ENCODE results near the gene ASIC1.
A peak's percentile ranks its signal among the peaks of the same experiment; 100 is the strongest.

ASIC1 gene

GRCh38 chr12:50110127-50110761 is 52.8 kb downstream of the ASIC1 start:
- DNase-seq: peak in 1 of 2 experiments; percentile 32

- DNase-seq: peak in 1 of 2 experiments; percentile 37
Observed at GRCh38 chr12:50110762-50111351, 53.5 kb downstream of the ASIC1 start.

- DNase-seq: no peak
Observed at GRCh38 chr12:50111395-50111692, 53.9 kb downstream of the ASIC1 start.

GRCh38 chr12:50111693-50112455 is 54.5 kb downstream of the ASIC1 start, which contains the start of gene COX14:
Gene COX14 (plus strand): TSS chr12:50112236. CDS start chr12:50120044, 7,808 bp downstream.
- peak; percentile 99 to 100 for DNase-seq

GRCh38 chr12:50112456-50113218 is 55.2 kb downstream of the ASIC1 start:
- no peak for DNase-seq

- no peak for DNase-seq
Observed at GRCh38 chr12:50117057-50117622, 59.7 kb downstream of the ASIC1 start.

GRCh38 chr12:50119387-50119786 is 62.0 kb downstream of the ASIC1 start:
- no peak for DNase-seq

- DNase-seq: no peak
Observed at GRCh38 chr12:50120521-50120920, 63.1 kb downstream of the ASIC1 start.

- DNase-seq: peak in 1 of 2 experiments; percentile 13
Observed at GRCh38 chr12:50120953-50121352, 63.6 kb downstream of the ASIC1 start.

- DNase-seq: no peak
Observed at GRCh38 chr12:50121641-50122040, 64.2 kb downstream of the ASIC1 start.

- peak in 1 of 2 experiments; percentile 14 for DNase-seq
Observed at GRCh38 chr12:50123203-50123602, 65.8 kb downstream of the ASIC1 start.

- DNase-seq: no peak
Observed at GRCh38 chr12:50127546-50127945, 70.2 kb downstream of the ASIC1 start.

GRCh38 chr12:50129290-50129689 is 71.9 kb downstream of the ASIC1 start:
- DNase-seq: no peak

GRCh38 chr12:50132505-50133135 is 75.2 kb downstream of the ASIC1 start:
- DNase-seq: peak in 1 of 2 experiments; percentile 16

Data from activated T-cell treated with anti-CD3 and anti-CD28 coated beads, Interleukin-2, amount 50 U/mL, for 48 hours (primary cell).